Kidney epithelial cell (primary cell): ENCODE measurements around the gene TMEM176A. TPM values are rescaled to one million over a fixed set of nuclear protein-coding genes. Genes with fewer than 3 reads are reported as not detected.

Experiments
- DNase-seq: peaks from one replicate; pipeline ENCODE4 v3.0.0-alpha.2; 2010; ENCODE audit warnings: low read depth
- H3K27me3 ChIP-seq: 2 replicates; pipeline ENCODE4 v1.6.0; 2011; ENCODE audit warnings: low read length; ENCODE audit not compliant: control insufficient read depth, insufficient read depth
- H3K36me3 ChIP-seq: 2 replicates; pipeline ENCODE4 v1.5.1; 2011; ENCODE audit warnings: low read length; ENCODE audit not compliant: control insufficient read depth, insufficient read depth
- H3K4me3 ChIP-seq: 2 replicates; pipeline ENCODE4 v1.5.1; 2011; ENCODE audit warnings: low read depth, mild to moderate bottlenecking, control low read depth, low read length
- total RNA-seq: library from RNA; depleted of rRNA; stranded (reverse); fragments of >200 nt; gene quantifications from 2 replicates; pipeline ENCODE4 v1.2.3, GENCODE V29; 2015
- TF ChIP-seq, protein P1 (sequence below): IDR thresholded peaks from 2 replicates; pipeline ENCODE4 v1.5.1; 2011; ENCODE audit warnings: mild to moderate bottlenecking, moderate library complexity, low read length, control low read depth, inconsistent platforms; ENCODE audit not compliant: insufficient read depth, poor library complexity, severe bottlenecking

TMEM176A gene
- total RNA-seq, 1 donor from 2014 or later: 13.3 TPM

DNA sequence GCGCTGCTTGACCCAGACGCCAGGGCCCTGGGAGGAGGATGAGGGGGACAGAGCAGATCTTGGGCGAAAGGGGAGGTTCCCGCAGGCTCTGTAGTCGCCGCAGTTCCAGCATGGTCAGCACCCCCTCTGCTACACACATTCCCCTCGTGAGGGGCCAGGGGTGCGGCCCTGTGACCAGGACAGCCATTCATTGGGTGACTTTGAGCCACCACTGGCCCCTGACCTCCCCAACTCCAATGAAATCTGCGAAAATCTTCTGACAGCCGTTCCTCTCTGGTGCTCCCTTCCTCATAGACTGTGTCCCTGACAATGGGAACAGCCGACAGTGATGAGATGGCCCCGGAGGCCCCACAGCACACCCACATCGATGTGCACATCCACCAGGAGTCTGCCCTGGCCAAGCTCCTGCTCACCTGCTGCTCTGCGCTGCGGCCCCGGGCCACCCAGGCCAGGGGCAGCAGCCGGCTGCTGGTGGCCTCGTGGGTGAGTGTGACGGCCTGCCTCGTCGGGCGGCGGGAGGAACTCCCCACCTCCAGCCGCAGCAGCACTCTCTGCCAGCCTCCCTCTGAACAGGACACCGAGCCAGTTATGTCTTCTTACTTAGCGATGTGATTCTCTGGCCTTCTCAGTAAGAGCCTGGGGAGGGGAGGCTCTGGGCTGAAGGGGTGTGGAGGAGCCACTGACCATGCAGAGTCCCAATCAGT, 825 bp downstream of the TMEM176A start:
- Histone ChIP-seq H3K36me3 (no peaks in the 10 kb centered on the region), H3K27me3 (peaks cover 38% of the 10 kb centered on the region), H3K4me3 (no peak overlapping the region)
- TF ChIP-seq, protein P1, sequence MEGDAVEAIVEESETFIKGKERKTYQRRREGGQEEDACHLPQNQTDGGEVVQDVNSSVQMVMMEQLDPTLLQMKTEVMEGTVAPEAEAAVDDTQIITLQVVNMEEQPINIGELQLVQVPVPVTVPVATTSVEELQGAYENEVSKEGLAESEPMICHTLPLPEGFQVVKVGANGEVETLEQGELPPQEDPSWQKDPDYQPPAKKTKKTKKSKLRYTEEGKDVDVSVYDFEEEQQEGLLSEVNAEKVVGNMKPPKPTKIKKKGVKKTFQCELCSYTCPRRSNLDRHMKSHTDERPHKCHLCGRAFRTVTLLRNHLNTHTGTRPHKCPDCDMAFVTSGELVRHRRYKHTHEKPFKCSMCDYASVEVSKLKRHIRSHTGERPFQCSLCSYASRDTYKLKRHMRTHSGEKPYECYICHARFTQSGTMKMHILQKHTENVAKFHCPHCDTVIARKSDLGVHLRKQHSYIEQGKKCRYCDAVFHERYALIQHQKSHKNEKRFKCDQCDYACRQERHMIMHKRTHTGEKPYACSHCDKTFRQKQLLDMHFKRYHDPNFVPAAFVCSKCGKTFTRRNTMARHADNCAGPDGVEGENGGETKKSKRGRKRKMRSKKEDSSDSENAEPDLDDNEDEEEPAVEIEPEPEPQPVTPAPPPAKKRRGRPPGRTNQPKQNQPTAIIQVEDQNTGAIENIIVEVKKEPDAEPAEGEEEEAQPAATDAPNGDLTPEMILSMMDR: no peak
- no peak for DNase-seq

DNA sequence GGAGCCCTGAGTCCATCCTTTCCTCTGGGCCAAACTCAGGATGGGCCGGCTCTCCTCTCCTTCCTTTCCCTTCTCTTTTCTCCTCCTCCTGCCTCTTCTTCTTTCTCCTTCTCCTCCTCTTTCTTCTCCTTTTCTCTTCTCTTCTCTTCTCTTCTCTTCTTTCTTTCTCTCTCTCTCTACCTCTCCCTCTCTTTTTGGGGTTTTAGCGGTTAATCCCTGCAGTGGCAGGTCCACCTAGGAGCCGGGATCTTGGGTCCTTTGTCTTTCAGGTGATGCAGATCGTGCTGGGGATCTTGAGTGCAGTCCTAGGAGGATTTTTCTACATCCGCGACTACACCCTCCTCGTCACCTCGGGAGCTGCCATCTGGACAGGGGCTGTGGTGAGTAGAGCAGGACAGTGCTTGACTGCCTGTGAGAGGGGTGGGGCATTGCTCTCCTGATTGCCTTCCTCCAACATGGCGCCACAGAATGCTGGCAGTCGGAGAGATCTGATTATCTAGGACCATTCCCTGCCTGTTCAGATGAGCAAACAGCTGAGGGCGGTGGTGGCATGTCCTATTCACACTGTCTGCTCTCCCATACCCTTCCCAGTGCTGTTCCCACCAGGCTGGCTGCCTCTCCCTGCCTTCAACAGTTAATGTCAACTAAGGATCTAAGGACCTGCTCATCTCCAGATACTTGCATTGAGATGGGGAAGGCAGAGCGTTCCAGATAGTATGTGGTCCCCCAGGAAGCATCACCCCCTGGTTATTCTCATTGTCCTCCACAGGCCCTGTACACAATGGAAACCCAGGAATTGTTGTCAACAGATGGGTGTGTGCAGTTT, 1.6 kb downstream of the TMEM176A start:
- Histone ChIP-seq H3K4me3 (no peak overlapping the region), H3K27me3 (peaks cover 38% of the 10 kb centered on the region), H3K36me3 (no peaks in the 10 kb centered on the region)
- TF ChIP-seq, protein P1: no peak
- no peak for DNase-seq

DNA sequence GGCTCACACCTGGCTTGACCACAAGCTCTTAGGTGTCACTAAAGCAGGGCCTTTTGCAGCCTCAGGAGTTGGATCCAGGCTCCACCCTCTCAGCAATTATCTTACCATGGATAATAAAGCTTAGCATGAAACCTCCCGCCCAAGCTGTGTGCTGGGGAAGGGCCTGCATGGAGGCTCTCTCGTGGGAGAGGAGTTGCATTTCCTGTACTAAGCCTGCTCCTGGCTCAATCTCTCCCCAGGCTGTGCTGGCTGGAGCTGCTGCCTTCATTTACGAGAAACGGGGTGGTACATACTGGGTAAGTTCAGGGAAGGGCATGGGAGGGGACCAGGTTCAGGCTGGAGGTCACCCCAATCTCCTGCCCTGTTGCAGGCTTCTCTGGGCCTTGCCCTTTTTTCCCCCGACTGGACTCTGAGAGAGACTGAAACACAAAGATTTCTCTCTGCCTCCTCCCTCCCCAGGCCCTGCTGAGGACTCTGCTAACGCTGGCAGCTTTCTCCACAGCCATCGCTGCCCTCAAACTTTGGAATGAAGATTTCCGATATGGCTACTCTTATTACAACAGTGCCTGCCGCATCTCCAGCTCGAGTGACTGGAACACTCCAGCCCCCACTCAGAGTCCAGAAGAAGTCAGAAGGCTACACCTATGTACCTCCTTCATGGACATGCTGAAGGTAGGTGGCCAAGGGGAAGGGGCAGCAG, 2.7 kb downstream of the TMEM176A start:
- TF ChIP-seq, protein P1: no peak
- H3K27me3 ChIP-seq: peaks cover 38% of the 10 kb centered on the region
- no peaks in the 10 kb centered on the region for H3K36me3 ChIP-seq
- DNase-seq: no peak
- no peak overlapping the region for H3K4me3 ChIP-seq

DNA sequence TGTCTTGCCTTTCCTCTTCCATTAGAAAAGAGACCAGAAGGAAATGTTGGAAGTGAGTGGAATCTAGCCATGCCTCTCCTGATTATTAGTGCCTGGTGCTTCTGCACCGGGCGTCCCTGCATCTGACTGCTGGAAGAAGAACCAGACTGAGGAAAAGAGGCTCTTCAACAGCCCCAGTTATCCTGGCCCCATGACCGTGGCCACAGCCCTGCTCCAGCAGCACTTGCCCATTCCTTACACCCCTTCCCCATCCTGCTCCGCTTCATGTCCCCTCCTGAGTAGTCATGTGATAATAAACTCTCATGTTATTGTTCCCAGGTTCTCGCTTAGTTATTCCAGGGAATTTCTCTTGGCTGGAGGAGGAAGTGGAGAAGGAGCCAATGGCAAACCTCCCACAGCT, 4.2 kb downstream of the TMEM176A start:
- Histone ChIP-seq H3K36me3 (no peaks in the 10 kb centered on the region), H3K27me3 (peaks cover 31% of the 10 kb centered on the region), H3K4me3 (no peak overlapping the region)
- DNase-seq: no peak
- TF ChIP-seq, protein P1: no peak

DNA sequence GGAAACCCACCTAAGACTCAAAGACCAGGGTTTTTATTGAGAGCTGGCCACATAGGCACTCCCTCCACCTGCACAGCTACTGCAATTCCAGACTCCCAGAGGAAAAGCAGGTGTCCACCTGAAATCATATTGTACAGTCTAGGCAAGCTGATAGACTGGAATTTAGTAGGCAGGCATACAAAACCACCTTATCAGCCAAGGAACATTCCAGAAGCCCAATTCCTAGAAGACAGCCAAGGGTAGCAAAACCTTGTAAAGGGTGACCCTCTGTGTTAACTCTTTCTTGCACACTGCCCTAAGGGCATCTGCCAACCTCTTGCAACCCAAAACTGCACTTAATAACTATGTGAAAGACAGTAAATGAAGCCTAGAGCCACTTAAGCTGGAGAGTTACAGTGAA, 5.3 kb downstream of the TMEM176A start:
- no peak for DNase-seq
- Histone ChIP-seq H3K4me3 (no peak overlapping the region), H3K27me3 (peaks cover 20% of the 10 kb centered on the region), H3K36me3 (no peaks in the 10 kb centered on the region)
- TF ChIP-seq, protein P1: no peak
